OCI-LY3 (cell line): Measurements from ENCODE around the gene MAST2.

Source experiments
- CTCF ChIP-seq: fragments of 200-600, 300-600 bp; sonication (generic); IDR thresholded peaks from 2 replicates; pipeline ENCODE4 v1.5.1; 2014; ENCODE audit warnings: antibody characterized with exemption, low read length, low read depth
- EZH2phosphoT487 ChIP-seq: fragments of 200-600 bp; shearing (Covaris generic); IDR thresholded peaks from 2 replicates; pipeline ENCODE4 v1.6.1; 2018; ENCODE audit warnings: antibody characterized with exemption, mixed run types, low read depth

GRCh38 chr1:45880930-45881329 lies 77.5 kb downstream of the MAST2 start:
- no peak for TF ChIP-seq CTCF
- TF ChIP-seq EZH2phosphoT487: no peak
